ENCODE data around the gene AK1. TPM values are rescaled to one million over a fixed set of nuclear protein-coding genes. Genes with fewer than 3 reads are reported as not detected.
A peak's percentile ranks its signal among the peaks of the same experiment; 100 is the strongest.

AK1 gene
- total and polyA plus RNA-seq, 10 of the 15 experiments (the other 5 are each of a cell fraction or from before 2014, with no cell fraction given): 0.23 to 3.1 (median 1.8) TPM

GRCh38 chr9:127899128-127899943 lies 21.9 kb upstream of the AK1 start, which contains the start of gene ST6GALNAC6:
ST6GALNAC6 (minus strand) TSS chr9:127899603; CDS start chr9:127897981, 1,622 bp downstream.
- Histone ChIP-seq H3K4me3 (peak within 1 kb of the TSS; percentile 91), H3K9me3 (replicated peaks; ENCODE audit: control insufficient read depth, insufficient read depth, low read length) (peaks cover 2% of the 10 kb centered on the region; the same call in 2 of the 3 replicates), H4K20me1 (ENCODE audit: control insufficient read depth, insufficient read depth) (no peaks in the 10 kb centered on the region), H3K9ac (ENCODE audit: control insufficient read depth, insufficient read depth, low read length) (peak within 1 kb of the TSS; percentile 88), H3K27me3 (replicated peaks in 1 of 2; ENCODE audit: control insufficient read depth in 2 of 2, insufficient read depth in 2 of 2, low read length in 1 of 2) (no peaks in the 10 kb centered on the region), H3K27ac (ENCODE audit: control insufficient read depth, insufficient read depth) (peak within 1 kb of the TSS; percentile 65; the same call in 1 of the 2 replicates), H2AFZ (ENCODE audit: control insufficient read depth, low read depth, low read length) (peak within 1 kb of the TSS; percentile 81), H3K4me1 (ENCODE audit: control insufficient read depth, insufficient read depth, low read length) (peaks cover 49% of the 10 kb centered on the region), H3K79me2 (ENCODE audit: control insufficient read depth, insufficient read depth, low read length) (peaks cover 5% of the 10 kb centered on the region), H3K4me2 (ENCODE audit: control insufficient read depth, insufficient read depth) (peak within 1 kb of the TSS; percentile 92), H3K36me3 (ENCODE audit: control insufficient read depth in 2 of 2, insufficient read depth in 2 of 2, low read length in 1 of 2) (peaks cover under 1 to 5% of the 10 kb centered on the region in 2 experiments; a peak in 3 of 4 replicates)
- WGBS (ENCODE audit: insufficient coverage, insufficient replicate concordance, low lambda C conversion rate, missing lambda C conversion rate): 2% methylated on average over 42 of the region's 89 CpGs
- no peak for DNase-seq (ENCODE audit: low read depth, low spot score)
- BruUV-seq (replicated peaks): no TSS peak
- ChIA-PET POLR2A (interaction anchor here (0.9 to 11.0 kb wide), 6 partner anchors 10 to 229 kb away, joined by 3 to 166 read pairs (median 3); partner anchors contain the start of genes CDK9, SH2D3C and ST6GALNAC4), SMC1A (ENCODE audit: uncharacterized antibody, unreplicated experiment) (interaction anchor here (1.0 to 4.8 kb wide), 4 partner anchors 10 to 207 kb away, joined by 3 to 36 read pairs (median 5); partner anchors contain the start of gene ST6GALNAC4), RAD21 (ENCODE audit: unreplicated experiment) (interaction anchor here (1.3 to 10.1 kb wide), 2 partner anchors 14 to 17 kb away, joined by 3 to 92 read pairs; partner anchors contain the start of gene ST6GALNAC4), CTCF (interaction anchor here (0.6 to 4.5 kb wide), 6 partner anchors 11 to 742 kb away, joined by 3 to 24 read pairs (median 4); no protein-coding TSS in a partner anchor)
- peak; percentile 76 for ATAC-seq
- no peak for FAIRE-seq
- intact Hi-C loops (cut with micrococcal nuclease; ENCODE audit: unreplicated experiment): no loop called here
- in situ Hi-C loops (cut with MboI): no loop called here
- TF ChIP-seq BHLHE40 (IDR thresholded peaks at IDR 0.05; ENCODE audit: borderline replicate concordance in 1 of 2, low read depth in 2 of 2, low read length in 1 of 2) (peak in 1 of 2 experiments; percentile 68; a peak in 3 of 4 replicates), SREBF2 (IDR thresholded peaks at IDR 0.05; ENCODE audit: low read length) (no peak), POLR2A (IDR thresholded peaks at IDR 0.05; ENCODE audit: low read depth, low read length) (peak; percentile 55; the same call in 1 of the 2 replicates), BACH1 (IDR thresholded peaks at IDR 0.05; ENCODE audit: borderline replicate concordance) (peak; percentile 63; the same call in 1 of the 2 replicates), SIN3A (IDR thresholded peaks at IDR 0.05; ENCODE audit: low read depth, low read length) (no peak), SPI1 (IDR thresholded peaks at IDR 0.05; ENCODE audit: borderline replicate concordance, insufficient read depth, low read depth, low read length) (no peak), HDGF (IDR thresholded peaks at IDR 0.05) (0 out of 2 replicates have a peak, but pooled peaks have one; percentile 7), NBN (IDR thresholded peaks at IDR 0.05) (no peak), FOXK2 (IDR thresholded peaks at IDR 0.05) (no peak), TAF1 (IDR thresholded peaks at IDR 0.05; ENCODE audit: borderline replicate concordance, low read depth, low read length) (0 out of 2 replicates have a peak, but pooled peaks have one; percentile 42), ASH2L (IDR thresholded peaks at IDR 0.05; ENCODE audit: borderline replicate concordance, low read depth) (no peak), NR2F1 (conservative IDR thresholded peaks at IDR 0.05) (no peak), RAD21 (IDR thresholded peaks at IDR 0.05; ENCODE audit: insufficient read depth, low read depth, low read length) (peak; percentile 17; the same call in 1 of the 2 replicates), SMARCA5 (IDR thresholded peaks at IDR 0.05) (peak; percentile 73; the same call in 1 of the 2 replicates), EGR1 (IDR thresholded peaks at IDR 0.05; ENCODE audit: borderline replicate concordance in 1 of 2, low read depth in 2 of 2, low read length in 2 of 2) (peak in 1 of 2 experiments; percentile 92; a peak in 2 of 3 replicates), E2F4 (IDR thresholded peaks at IDR 0.05; ENCODE audit: low read depth, low read length) (no peak), TARDBP (IDR thresholded peaks at IDR 0.05; ENCODE audit: borderline replicate concordance) (no peak), ZNF384 (IDR thresholded peaks at IDR 0.05; ENCODE audit: borderline replicate concordance, low read depth, low read length) (no peak), DPF2 (IDR thresholded peaks at IDR 0.05) (0 out of 2 replicates have a peak, but pooled peaks have one; percentile 42), E2F8 (IDR thresholded peaks at IDR 0.05; ENCODE audit: low read depth, partially characterized antibody) (no peak)

All from GM12878 (cell line).